HCT116 (cell line): ENCODE data around the gene DENND5B. TPM values are rescaled to one million over a fixed set of nuclear protein-coding genes. Genes with fewer than 3 reads are reported as not detected.

ENCODE experiments used
- ATAC-seq: fragments of 200-7000 bp; cut with Tn5 transposase; 2 replicates; pipeline ENCODE4 v1.9.1; 2020; ENCODE audit warnings: mild to moderate bottlenecking, moderate library complexity
- BruUV-seq: library from RNA; stranded (reverse); fragments of 400-500 nt; replicated peaks from 2 replicates; lab custom pipeline; 2021; lab: Mats Ljungman, UMichigan
- CTCF ChIA-PET: fragments of 300-600 bp; sonication (Branson Sonifier 250); formaldehyde crosslinking; loops from one replicate; lab custom pipeline; 2021; ENCODE audit warnings: antibody characterized with exemption; lab: Charles Lee
- POLR2A ChIA-PET: fragments of 300-600, 350-600 bp; sonication (Branson Sonifier 250); formaldehyde crosslinking; loops from one replicate; lab custom pipeline; 2021; ENCODE audit warnings: antibody characterized with exemption; lab: Charles Lee
- RAD21 ChIA-PET, 2 experiments: fragments of 300-600 bp; sonication (Branson Sonifier 250); formaldehyde crosslinking; loops; one replicate each; lab custom pipeline; 2023; ENCODE audit warnings: low total read pairs in 2 of 2; ENCODE audit not compliant: uncharacterized antibody in 2 of 2, unreplicated experiment in 2 of 2, low non-redundant PET in 1 of 2; lab: Charles Lee
- DNase-seq: peaks from one replicate; pipeline ENCODE4 v3.0.0-alpha.2; 2010; ENCODE audit warnings: low read depth, low spot score
- H2AFZ ChIP-seq: fragments of 200-600 bp; shearing (Covaris generic), sonication (generic); 2 replicates; pipeline ENCODE4 v1.6.1; 2017; ENCODE audit warnings: low read depth, mixed run types, mixed read lengths, antibody characterized with exemption, low read length; ENCODE audit not compliant: poor library complexity, severe bottlenecking
- H3K27ac ChIP-seq: 2 replicates; pipeline ENCODE4 v1.5.1; 2012; ENCODE audit warnings: low read depth, low read length
- H3K27me3 ChIP-seq: fragments of 200-600 bp; sonication (generic); 2 replicates; pipeline ENCODE4 v1.6.1; 2016; ENCODE audit warnings: mixed run types, low read length, mixed read lengths; ENCODE audit not compliant: insufficient read depth
- H3K36me3 ChIP-seq, 2 experiments: fragments of 200-500 bp in 1 of 2; fragments of 200-600 bp in 1 of 2; sonication (Bioruptor generic) in 1 of 2; sonication (generic) in 1 of 2; 2 replicates each; pipeline versions ENCODE4 v1.5.1 to v1.6.1; 2014 to 2016; ENCODE audit warnings: low read length in 2 of 2, inconsistent platforms in 1 of 2, mixed read lengths in 1 of 2, mixed run types in 1 of 2; ENCODE audit not compliant: insufficient read depth in 2 of 2, control insufficient read depth in 1 of 2
- H3K4me1 ChIP-seq, 2 experiments: fragments of 200-600 bp in 1 of 2; sonication (generic) in 1 of 2; 2 replicates each; pipeline versions ENCODE4 v1.5.1 to v1.6.1; 2012 to 2017; ENCODE audit warnings: low read length in 2 of 2, inconsistent platforms in 1 of 2, mild to moderate bottlenecking in 1 of 2, mixed read lengths in 1 of 2, mixed run types in 1 of 2, moderate library complexity in 1 of 2; ENCODE audit not compliant: insufficient read depth in 2 of 2, control insufficient read depth in 1 of 2
- H3K4me2 ChIP-seq: fragments of 200-600 bp; sonication (generic); 2 replicates; pipeline ENCODE4 v1.6.1; 2017; ENCODE audit warnings: mixed run types, low read length, mixed read lengths
- H3K4me3 ChIP-seq, 2 experiments: fragments of 200-600 bp in 1 of 2; sonication (generic) in 1 of 2; replicated peaks in 1 of 2; 2 replicates each; pipeline ENCODE4 v1.5.1; 2011 to 2016; ENCODE audit warnings: low read length in 2 of 2, control low read depth in 1 of 2, low read depth in 1 of 2, mild to moderate bottlenecking in 1 of 2, mixed read lengths in 1 of 2, mixed run types in 1 of 2
- H3K79me2 ChIP-seq: fragments of 200-600 bp; sonication (generic); 2 replicates; pipeline ENCODE4 v1.6.1; 2017; ENCODE audit warnings: mild to moderate bottlenecking, mixed run types, low read length, moderate library complexity, mixed read lengths; ENCODE audit not compliant: insufficient read depth
- H3K9ac ChIP-seq: fragments of 200-600 bp; sonication (generic); 2 replicates; pipeline ENCODE4 v1.6.1; 2016; ENCODE audit warnings: low read length, mixed read lengths
- H3K9me2 ChIP-seq: fragments of 200-600 bp; sonication (generic), shearing (Covaris generic); 2 replicates; pipeline ENCODE4 v1.6.1; 2017; ENCODE audit warnings: mixed run types, mild to moderate bottlenecking, moderate library complexity; ENCODE audit not compliant: insufficient read depth
- H3K9me3 ChIP-seq, 2 experiments: fragments of 200-500 bp in 1 of 2; fragments of 200-600 bp in 1 of 2; sonication (Bioruptor generic) in 1 of 2; sonication (generic) in 1 of 2; 2 replicates each; pipeline ENCODE4 v1.6.1; 2014 to 2017; ENCODE audit warnings: low read length in 2 of 2, mixed read lengths in 2 of 2, inconsistent platforms in 1 of 2, low read depth in 1 of 2, mild to moderate bottlenecking in 1 of 2, mixed run types in 1 of 2, moderate library complexity in 1 of 2; ENCODE audit not compliant: control insufficient read depth in 1 of 2, insufficient read depth in 1 of 2
- H4K20me1 ChIP-seq: fragments of 200-600 bp; sonication (generic), shearing (Covaris generic); 2 replicates; pipeline ENCODE4 v1.6.1; 2017; ENCODE audit warnings: mixed run types, mild to moderate bottlenecking, moderate library complexity; ENCODE audit not compliant: insufficient read depth
- CEBPB ChIP-seq: IDR thresholded peaks from 2 replicates; pipeline ENCODE4 v1.6.1; 2012; ENCODE audit warnings: low read depth
- ELF1 ChIP-seq: IDR thresholded peaks from 2 replicates; pipeline ENCODE4 v1.6.1; 2012; ENCODE audit warnings: low read depth, borderline replicate concordance
- POLR2A ChIP-seq: IDR thresholded peaks from 2 replicates; pipeline ENCODE4 v1.7.0; 2011; ENCODE audit warnings: borderline replicate concordance; ENCODE audit not compliant: insufficient read depth, insufficient read length; ENCODE audit errors: extremely low read depth
- POLR2AphosphoS5 ChIP-seq: IDR thresholded peaks from 2 replicates; pipeline ENCODE4 v1.6.1; 2011; ENCODE audit warnings: mild to moderate bottlenecking, low read depth, low read length, moderate library complexity
- SRF ChIP-seq: IDR thresholded peaks from 2 replicates; pipeline ENCODE4 v1.6.1; 2012; ENCODE audit warnings: low read depth
- intact Hi-C: fragments of 100-400 bp; cut with micrococcal nuclease; formaldehyde crosslinking; loops from 2 replicates; pipeline ENCODE4 v1.10.0; 2022
- total RNA-seq: library from RNA; stranded (reverse); gene quantifications from one replicate; pipeline ENCODE4 v1.2.1, GENCODE V29; 2021; ENCODE audit not compliant: unreplicated experiment
- TF ChIP-seq, protein P1 (sequence below): IDR thresholded peaks from 2 replicates; pipeline ENCODE4 v1.6.1; 2011; ENCODE audit warnings: mild to moderate bottlenecking, low read length, moderate library complexity; ENCODE audit not compliant: insufficient replicate concordance; ENCODE audit errors: extremely low read depth
- TF ChIP-seq, protein P2 (sequence below): IDR thresholded peaks from 2 replicates; pipeline ENCODE4 v1.6.1; 2012

Gene DENND5B
- total RNA-seq, 1 experiment from 2014 or later: 19.2 TPM

DNA sequence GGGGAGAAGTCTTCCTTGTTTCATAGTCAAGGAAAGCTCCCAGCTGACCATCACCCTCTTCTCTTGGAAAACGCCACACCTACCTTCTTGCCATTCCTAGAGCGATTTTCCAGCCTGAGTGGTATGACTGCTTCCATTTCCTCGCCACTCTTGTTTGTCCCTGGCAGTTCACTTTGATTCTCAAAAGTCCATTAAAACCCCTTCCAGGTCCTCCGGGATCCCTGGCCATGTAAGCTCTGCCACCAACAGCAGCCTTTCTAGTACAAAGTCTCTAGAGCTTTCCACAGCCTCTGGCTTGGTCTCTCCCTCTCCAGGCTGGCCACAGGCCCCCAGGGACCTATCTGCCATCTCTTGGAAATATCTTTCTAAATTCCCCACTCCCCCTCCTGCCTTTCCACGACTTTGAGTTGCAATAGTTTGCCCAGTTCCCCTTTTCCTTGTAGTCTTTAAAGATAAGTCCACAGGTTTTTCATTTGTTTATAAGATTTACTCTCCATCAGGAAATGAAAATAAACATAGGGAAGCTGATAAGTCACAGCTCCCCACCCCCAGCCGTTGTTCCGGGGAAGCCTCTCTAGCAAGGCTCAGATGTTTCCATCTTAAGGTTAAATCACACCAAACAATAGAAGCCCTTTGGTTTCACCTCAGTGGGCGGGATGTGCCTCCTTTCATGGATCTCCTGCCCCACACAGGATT is 222.1 kb downstream of the DENND5B start:
- ChIA-PET POLR2A (no interaction called here), CTCF (no interaction called here), RAD21 (no interaction called here)
- Histone ChIP-seq H4K20me1 (no peaks in the 10 kb centered on the region), H2AFZ (no peak overlapping the region), H3K9ac (no peak overlapping the region), H3K27me3 (no peaks in the 10 kb centered on the region), H3K9me3 (no peaks in the 10 kb centered on the region), H3K4me3 (no peak overlapping the region), H3K4me1 (peaks cover 3 to 4% of the 10 kb centered on the region in 2 experiments; a peak in 1 of 4 replicates), H3K27ac (no peak overlapping the region), H3K9me2 (no peaks in the 10 kb centered on the region), H3K4me2 (no peak overlapping the region), H3K79me2 (no peaks in the 10 kb centered on the region), H3K36me3 (no peaks in the 10 kb centered on the region)
- ATAC-seq (no peak), DNase-seq (no peak)
- intact Hi-C loops: no loop called here
- TF ChIP-seq ELF1 (no peak), CEBPB (no peak), POLR2A (no peak)
- TF ChIP-seq, protein P1, sequence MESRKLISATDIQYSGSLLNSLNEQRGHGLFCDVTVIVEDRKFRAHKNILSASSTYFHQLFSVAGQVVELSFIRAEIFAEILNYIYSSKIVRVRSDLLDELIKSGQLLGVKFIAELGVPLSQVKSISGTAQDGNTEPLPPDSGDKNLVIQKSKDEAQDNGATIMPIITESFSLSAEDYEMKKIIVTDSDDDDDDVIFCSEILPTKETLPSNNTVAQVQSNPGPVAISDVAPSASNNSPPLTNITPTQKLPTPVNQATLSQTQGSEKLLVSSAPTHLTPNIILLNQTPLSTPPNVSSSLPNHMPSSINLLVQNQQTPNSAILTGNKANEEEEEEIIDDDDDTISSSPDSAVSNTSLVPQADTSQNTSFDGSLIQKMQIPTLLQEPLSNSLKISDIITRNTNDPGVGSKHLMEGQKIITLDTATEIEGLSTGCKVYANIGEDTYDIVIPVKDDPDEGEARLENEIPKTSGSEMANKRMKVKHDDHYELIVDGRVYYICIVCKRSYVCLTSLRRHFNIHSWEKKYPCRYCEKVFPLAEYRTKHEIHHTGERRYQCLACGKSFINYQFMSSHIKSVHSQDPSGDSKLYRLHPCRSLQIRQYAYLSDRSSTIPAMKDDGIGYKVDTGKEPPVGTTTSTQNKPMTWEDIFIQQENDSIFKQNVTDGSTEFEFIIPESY: no peak
- no TSS peak for BruUV-seq

DNA sequence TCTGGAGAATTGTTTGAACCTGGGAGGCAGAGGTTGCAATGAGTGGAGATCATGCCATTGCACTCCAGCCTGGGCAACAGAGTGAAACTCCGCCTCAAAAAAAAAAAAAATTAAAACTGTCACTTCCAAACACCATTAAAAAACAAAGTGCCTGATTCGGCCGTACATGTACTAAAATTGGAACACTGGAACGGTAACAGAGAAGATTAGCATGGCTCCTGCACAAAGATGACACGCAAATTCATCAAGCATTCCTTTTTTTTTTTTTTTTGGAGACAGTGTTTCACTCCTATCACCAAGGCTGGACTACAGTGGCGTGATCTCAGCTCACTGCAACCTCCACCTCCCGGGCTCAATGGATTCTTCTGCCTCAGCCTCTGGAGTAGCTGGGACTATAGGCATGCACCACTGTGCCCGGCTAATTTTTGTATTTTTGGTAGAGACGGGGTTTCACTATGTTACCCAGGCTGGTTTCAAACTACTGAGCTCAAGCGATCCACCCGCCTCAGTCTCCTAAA is 224.8 kb downstream of the DENND5B start:
- DNase-seq: no peak
- Histone ChIP-seq H4K20me1 (no peaks in the 10 kb centered on the region), H3K27ac (no peak overlapping the region), H3K27me3 (no peaks in the 10 kb centered on the region), H3K9me2 (no peaks in the 10 kb centered on the region), H3K4me1 (peaks cover 3 to 9% of the 10 kb centered on the region in 2 experiments; a peak in 2 of 4 replicates), H3K9ac (no peak overlapping the region), H3K9me3 (no peaks in the 10 kb centered on the region), H2AFZ (no peak overlapping the region), H3K4me3 (no peak overlapping the region), H3K79me2 (no peaks in the 10 kb centered on the region), H3K36me3 (no peaks in the 10 kb centered on the region), H3K4me2 (no peak overlapping the region)
- no peak for ATAC-seq
- intact Hi-C loops: no loop called here
- ChIA-PET POLR2A (no interaction called here), CTCF (no interaction called here), RAD21 (no interaction called here)
- TF ChIP-seq SRF: no peak
- no peak for TF ChIP-seq POLR2AphosphoS5
- no peak for TF ChIP-seq POLR2A
- TF ChIP-seq, protein P2, sequence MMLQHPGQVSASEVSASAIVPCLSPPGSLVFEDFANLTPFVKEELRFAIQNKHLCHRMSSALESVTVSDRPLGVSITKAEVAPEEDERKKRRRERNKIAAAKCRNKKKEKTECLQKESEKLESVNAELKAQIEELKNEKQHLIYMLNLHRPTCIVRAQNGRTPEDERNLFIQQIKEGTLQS: no peak
- no peak for TF ChIP-seq CEBPB
- TF ChIP-seq, protein P1: no peak
- no TSS peak for BruUV-seq
